Measurements from ENCODE around the gene CNTF.

GRCh38 chr11:58621586-58622262 is 741 bp upstream of the CNTF start:
- TF ChIP-seq POLR2A (IDR thresholded peaks at IDR 0.05; ENCODE audit: low read length) (no peak), GATA1 (IDR thresholded peaks at IDR 0.05; ENCODE audit: low read depth, low read length) (no peak)
